HL-60 (cell line): ENCODE results near the gene NMT1.

Source experiments
- DNase-seq, 2 experiments: peaks; one replicate each; pipeline ENCODE4 v3.0.0-alpha.2; 2010 to 2020; ENCODE audit warnings: low read depth in 1 of 2, low spot score in 1 of 2
- H3K27ac ChIP-seq: fragments of 250-450 bp; sonication (Bioruptor Pico); replicated peaks from 2 replicates; pipeline ENCODE4 v1.5.1; 2020; ENCODE audit warnings: mild to moderate bottlenecking, moderate library complexity
- H3K27me3 ChIP-seq: fragments of 250-450 bp; sonication (Bioruptor Pico); 2 replicates; pipeline ENCODE4 v1.5.1; 2021; ENCODE audit warnings: mild to moderate bottlenecking, moderate library complexity; ENCODE audit not compliant: insufficient read depth, poor library complexity, severe bottlenecking
- H3K4me3 ChIP-seq: replicated peaks from 2 replicates; pipeline ENCODE4 v1.5.1; 2011; ENCODE audit warnings: mild to moderate bottlenecking, control low read depth, low read length; ENCODE audit not compliant: insufficient read depth
- CTCF ChIP-seq: IDR thresholded peaks from one replicate; pipeline ENCODE4 v1.5.1; 2011; ENCODE audit warnings: low read length, control low read depth, inconsistent platforms; ENCODE audit not compliant: insufficient read depth
- GABPA ChIP-seq: IDR thresholded peaks from 2 replicates; pipeline ENCODE4 v1.6.1; 2012; ENCODE audit warnings: low read depth
- POLR2AphosphoS5 ChIP-seq: IDR thresholded peaks from 2 replicates; pipeline ENCODE4 v1.6.1; 2012; ENCODE audit warnings: low read depth
- SPI1 ChIP-seq: IDR thresholded peaks from 2 replicates; pipeline ENCODE4 v1.6.1; 2012; ENCODE audit warnings: low read depth, mild to moderate bottlenecking, borderline replicate concordance
- long read RNA-seq: library from polyadenylated mRNA; unstranded; transcript quantifications from one replicate; pipeline ENCODE4 v2.0.0, GENCODE V29; 2020
- TF ChIP-seq, protein P1 (sequence below): IDR thresholded peaks from 2 replicates; pipeline ENCODE4 v1.6.1; 2012; ENCODE audit warnings: low read depth; ENCODE audit not compliant: insufficient replicate concordance

NMT1 gene
- long read RNA-seq, full-length matches to known transcripts: 68 of 111 reads
- long read RNA-seq, partial matches to known transcripts: 8 of 111 reads
- long read RNA-seq, other reads (novel, unspliced or antisense): 35 of 111 reads

GRCh38 chr17:45060797-45061605, at the start of gene NMT1:
Gene NMT1 (plus strand): TSS chr17:45061317. CDS start chr17:45061330, 13 bp downstream.
- DNase-seq: peak; percentile 99 to 100
- H3K27me3 ChIP-seq: no peaks in the 10 kb centered on the region
- TF ChIP-seq POLR2AphosphoS5 (peak; percentile 93), SPI1 (peak; percentile 45; the same call in 1 of the 2 replicates), GABPA (peak; percentile 68), CTCF (no peak)
- TF ChIP-seq, protein P1, sequence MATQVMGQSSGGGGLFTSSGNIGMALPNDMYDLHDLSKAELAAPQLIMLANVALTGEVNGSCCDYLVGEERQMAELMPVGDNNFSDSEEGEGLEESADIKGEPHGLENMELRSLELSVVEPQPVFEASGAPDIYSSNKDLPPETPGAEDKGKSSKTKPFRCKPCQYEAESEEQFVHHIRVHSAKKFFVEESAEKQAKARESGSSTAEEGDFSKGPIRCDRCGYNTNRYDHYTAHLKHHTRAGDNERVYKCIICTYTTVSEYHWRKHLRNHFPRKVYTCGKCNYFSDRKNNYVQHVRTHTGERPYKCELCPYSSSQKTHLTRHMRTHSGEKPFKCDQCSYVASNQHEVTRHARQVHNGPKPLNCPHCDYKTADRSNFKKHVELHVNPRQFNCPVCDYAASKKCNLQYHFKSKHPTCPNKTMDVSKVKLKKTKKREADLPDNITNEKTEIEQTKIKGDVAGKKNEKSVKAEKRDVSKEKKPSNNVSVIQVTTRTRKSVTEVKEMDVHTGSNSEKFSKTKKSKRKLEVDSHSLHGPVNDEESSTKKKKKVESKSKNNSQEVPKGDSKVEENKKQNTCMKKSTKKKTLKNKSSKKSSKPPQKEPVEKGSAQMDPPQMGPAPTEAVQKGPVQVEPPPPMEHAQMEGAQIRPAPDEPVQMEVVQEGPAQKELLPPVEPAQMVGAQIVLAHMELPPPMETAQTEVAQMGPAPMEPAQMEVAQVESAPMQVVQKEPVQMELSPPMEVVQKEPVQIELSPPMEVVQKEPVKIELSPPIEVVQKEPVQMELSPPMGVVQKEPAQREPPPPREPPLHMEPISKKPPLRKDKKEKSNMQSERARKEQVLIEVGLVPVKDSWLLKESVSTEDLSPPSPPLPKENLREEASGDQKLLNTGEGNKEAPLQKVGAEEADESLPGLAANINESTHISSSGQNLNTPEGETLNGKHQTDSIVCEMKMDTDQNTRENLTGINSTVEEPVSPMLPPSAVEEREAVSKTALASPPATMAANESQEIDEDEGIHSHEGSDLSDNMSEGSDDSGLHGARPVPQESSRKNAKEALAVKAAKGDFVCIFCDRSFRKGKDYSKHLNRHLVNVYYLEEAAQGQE: peak; percentile 79
- H3K4me3 ChIP-seq: peak within 1 kb of the TSS; percentile 77
- peak within 1 kb of the TSS; percentile 91 for H3K27ac ChIP-seq

DNA sequence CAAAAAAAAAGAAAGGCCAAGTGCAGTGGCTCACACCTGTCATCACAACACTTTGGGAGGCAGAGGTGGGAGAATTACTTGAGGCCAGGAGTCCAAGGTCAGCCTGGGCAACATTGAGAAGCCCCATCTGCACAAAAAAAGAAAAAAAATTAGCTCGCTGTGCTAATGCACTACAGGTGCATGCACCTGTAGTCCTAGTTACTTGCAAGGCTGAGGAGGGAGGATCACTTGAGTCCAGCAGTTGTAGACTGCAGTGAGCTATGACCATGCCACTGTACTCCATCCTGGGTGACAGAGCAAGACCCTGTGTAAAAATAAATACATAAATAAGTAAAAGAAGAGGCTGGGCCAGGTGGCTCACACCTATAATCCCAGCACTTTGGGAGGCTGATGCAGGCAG, 49.4 kb upstream of the NMT1 start:
- no peak for DNase-seq
- no peak overlapping the region for H3K27ac ChIP-seq
- no peaks in the 10 kb centered on the region for H3K27me3 ChIP-seq
- H3K4me3 ChIP-seq: no peak overlapping the region
- TF ChIP-seq SPI1 (no peak), GABPA (no peak), CTCF (no peak), POLR2AphosphoS5 (no peak)
- TF ChIP-seq, protein P1: no peak

DNA sequence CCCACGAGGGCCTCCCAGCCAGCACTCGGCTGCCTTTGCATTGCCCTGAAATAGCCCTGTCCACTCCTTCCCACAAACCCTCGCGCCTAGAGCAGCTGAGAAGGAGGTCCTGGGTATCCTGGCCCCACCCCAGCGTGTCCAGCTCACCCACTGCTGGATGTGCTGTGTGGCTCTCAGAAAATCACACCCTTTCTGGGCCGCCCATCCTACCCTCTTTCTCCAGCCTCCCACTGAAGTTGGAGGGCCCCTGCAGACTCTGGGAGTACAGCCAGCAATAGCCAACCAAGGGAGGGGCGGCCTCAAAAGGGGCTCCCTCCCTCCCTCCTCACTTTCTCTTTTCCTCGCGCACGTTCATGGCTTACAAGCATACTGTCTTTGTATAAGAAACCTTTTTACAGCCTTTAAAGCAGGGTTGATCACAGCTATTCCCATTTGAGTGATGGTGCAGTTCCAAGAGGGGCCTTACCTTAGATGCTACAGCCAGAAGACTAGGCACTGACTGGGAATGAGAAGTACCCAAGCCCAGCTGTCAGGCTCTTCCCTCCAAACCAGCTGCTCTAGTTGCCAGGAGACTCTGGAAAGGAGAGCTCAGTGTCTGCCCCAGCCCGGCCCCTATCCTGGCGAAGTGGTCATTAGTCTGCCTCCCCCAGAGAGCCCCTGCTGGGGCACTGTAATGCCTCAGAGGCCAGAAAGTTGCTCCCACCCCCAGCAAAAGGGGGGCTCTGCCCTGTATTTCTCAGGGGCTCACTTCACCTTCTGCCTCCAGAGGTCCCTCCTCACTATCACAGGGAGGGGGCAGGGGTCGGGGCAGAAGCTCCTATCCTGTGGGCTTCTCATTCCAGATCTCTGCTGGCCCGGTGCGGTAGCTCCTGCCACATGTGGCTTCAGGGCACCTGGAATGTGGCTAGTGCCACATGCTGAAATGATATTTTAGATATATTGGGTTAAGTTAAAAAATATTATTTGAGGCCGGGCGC, 47.8 kb upstream of the NMT1 start:
- TF ChIP-seq CTCF (no peak), SPI1 (no peak), POLR2AphosphoS5 (no peak), GABPA (no peak)
- TF ChIP-seq, protein P1: no peak
- Histone ChIP-seq H3K27ac (no peak overlapping the region), H3K27me3 (no peaks in the 10 kb centered on the region), H3K4me3 (no peak overlapping the region)
- DNase-seq: no peak
